Ascending aorta (tissue), 2 donors: Measurements from ENCODE around the gene PHF2. TPM values are rescaled to one million over a fixed set of nuclear protein-coding genes. Genes with fewer than 3 reads are reported as not detected.
A peak's percentile ranks its signal among the peaks of the same experiment; 100 is the strongest.

Experiments
- DNase-seq, 2 donors: peaks; one replicate each; pipeline ENCODE4 v3.0.0-alpha.2; 2019; ENCODE audit warnings: low spot score in 2 of 2
- H3K27ac ChIP-seq, 2 donors: fragments of 200-600 bp; sonication (generic); one replicate each; pipeline ENCODE4 v1.5.1; 2016 to 2017; ENCODE audit warnings: mild to moderate bottlenecking in 1 of 2
- H3K27me3 ChIP-seq: fragments of 200-600 bp; sonication (generic); one replicate; pipeline ENCODE4 v1.5.1; 2017
- H3K36me3 ChIP-seq, 2 donors: fragments of 200-600 bp; sonication (generic); one replicate each; pipeline ENCODE4 v1.5.1; 2016
- H3K4me1 ChIP-seq, 2 donors: fragments of 200-600 bp; sonication (generic); one replicate each; pipeline ENCODE4 v1.5.1; 2016 to 2017; ENCODE audit warnings: mild to moderate bottlenecking in 1 of 2
- H3K4me3 ChIP-seq, 2 donors: fragments of 200-600 bp; sonication (generic); one replicate each; pipeline ENCODE4 v1.5.1; 2016 to 2017; ENCODE audit warnings: mild to moderate bottlenecking in 1 of 2
- H3K9me3 ChIP-seq, 2 donors: fragments of 200-600 bp; sonication (generic); one replicate each; pipeline ENCODE4 v1.5.1; 2016
- intact Hi-C: fragments of 100-400 bp; cut with DNase I; formaldehyde crosslinking; loops from one replicate; pipeline ENCODE4 v1.15.1; 2023
- total RNA-seq: library from RNA; depleted of rRNA; stranded (reverse); fragments of >200 nt; gene quantifications from one replicate; pipeline ENCODE4 v1.1.0, GENCODE V29; 2016
- TF ChIP-seq, protein P1 (sequence below), 3 experiments: fragments of 200-600 bp in 2 of 3; fragments of 450-650 bp in 1 of 3; sonication (generic) in 2 of 3; IDR thresholded peaks; one replicate each; pipeline ENCODE4 v1.5.1; 2016 to 2019; ENCODE audit warnings: antibody characterized with exemption in 3 of 3, mild to moderate bottlenecking in 1 of 3, moderate library complexity in 1 of 3

PHF2 gene
- total RNA-seq, 1 donor from 2014 or later: 45.1 TPM

DNA sequence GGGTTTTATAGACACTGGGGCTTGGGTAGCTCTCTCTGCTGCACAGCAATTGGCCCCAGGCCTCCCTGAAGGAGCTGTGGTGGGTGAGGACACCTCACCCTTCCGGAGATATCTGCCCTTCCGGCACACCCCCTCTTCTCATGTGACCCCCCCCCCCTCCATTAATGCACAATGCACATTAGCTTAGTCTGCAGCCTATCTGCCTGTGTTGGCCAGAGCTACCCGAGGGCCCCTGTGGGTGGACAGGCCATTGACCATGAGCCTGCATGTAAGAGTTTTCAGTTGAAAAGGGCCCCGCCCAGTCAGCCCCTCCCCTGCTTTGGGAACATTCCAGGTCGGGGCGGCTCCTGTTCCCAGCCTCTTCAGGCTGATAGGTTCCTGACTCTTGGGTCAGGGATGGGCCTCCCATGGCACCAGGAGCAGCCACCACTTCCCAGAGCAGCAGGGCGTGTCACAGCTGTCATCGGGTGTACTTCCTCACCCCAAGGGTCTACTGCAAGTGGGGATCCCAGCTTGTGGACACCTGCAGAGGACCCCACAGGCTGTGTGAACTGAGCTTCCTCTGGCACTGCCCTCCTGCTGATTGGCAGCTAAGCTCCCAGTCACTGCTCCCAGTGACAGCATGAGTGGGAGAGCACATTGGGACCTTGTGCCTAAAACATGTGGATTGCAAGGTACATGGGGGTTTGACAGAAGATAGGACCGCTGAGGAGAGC, 17.8 kb downstream of the PHF2 start:
- no peaks in the 10 kb centered on the region for H3K27me3 ChIP-seq
- intact Hi-C loops: no loop called here
- H3K4me1 ChIP-seq: peaks cover 0 to 14% of the 10 kb centered on the region in 2 donors
- peak in 1 of 2 donors; percentile 47 for DNase-seq
- TF ChIP-seq, protein P1, sequence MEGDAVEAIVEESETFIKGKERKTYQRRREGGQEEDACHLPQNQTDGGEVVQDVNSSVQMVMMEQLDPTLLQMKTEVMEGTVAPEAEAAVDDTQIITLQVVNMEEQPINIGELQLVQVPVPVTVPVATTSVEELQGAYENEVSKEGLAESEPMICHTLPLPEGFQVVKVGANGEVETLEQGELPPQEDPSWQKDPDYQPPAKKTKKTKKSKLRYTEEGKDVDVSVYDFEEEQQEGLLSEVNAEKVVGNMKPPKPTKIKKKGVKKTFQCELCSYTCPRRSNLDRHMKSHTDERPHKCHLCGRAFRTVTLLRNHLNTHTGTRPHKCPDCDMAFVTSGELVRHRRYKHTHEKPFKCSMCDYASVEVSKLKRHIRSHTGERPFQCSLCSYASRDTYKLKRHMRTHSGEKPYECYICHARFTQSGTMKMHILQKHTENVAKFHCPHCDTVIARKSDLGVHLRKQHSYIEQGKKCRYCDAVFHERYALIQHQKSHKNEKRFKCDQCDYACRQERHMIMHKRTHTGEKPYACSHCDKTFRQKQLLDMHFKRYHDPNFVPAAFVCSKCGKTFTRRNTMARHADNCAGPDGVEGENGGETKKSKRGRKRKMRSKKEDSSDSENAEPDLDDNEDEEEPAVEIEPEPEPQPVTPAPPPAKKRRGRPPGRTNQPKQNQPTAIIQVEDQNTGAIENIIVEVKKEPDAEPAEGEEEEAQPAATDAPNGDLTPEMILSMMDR (IDR thresholded peaks at IDR 0.05): no peak
- H3K27ac ChIP-seq: no peak overlapping the region
- H3K9me3 ChIP-seq: no peaks in the 10 kb centered on the region
- H3K4me3 ChIP-seq: no peak overlapping the region
- H3K36me3 ChIP-seq: no peaks in the 10 kb centered on the region

DNA sequence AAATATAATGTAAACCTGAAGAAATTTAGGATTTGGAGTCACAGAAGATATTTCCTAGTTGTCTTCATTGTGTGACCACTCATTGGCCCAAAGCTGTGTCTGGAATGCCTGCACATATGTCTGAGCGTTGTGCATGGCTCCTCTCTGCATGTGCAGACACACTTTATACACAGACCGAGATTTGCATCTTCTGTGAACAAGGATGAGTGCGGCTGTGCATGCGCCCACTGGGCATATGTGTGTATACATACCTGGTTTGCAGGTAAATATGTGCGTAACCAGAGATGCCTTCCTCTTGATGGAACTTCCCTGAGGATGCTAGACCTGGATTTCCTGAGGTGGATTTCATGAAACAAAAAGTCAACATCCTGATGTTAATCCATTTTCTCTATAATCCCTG, 19.1 kb downstream of the PHF2 start:
- no peaks in the 10 kb centered on the region for H3K9me3 ChIP-seq
- DNase-seq: peak in 1 of 2 donors; percentile 15
- H3K27me3 ChIP-seq: no peaks in the 10 kb centered on the region
- H3K4me1 ChIP-seq: peaks cover 0 to 10% of the 10 kb centered on the region in 2 donors
- no peak overlapping the region for H3K27ac ChIP-seq
- TF ChIP-seq, protein P1 (IDR thresholded peaks at IDR 0.05): no peak
- H3K36me3 ChIP-seq: no peaks in the 10 kb centered on the region
- no peak overlapping the region for H3K4me3 ChIP-seq
- intact Hi-C loops: no loop called here

DNA sequence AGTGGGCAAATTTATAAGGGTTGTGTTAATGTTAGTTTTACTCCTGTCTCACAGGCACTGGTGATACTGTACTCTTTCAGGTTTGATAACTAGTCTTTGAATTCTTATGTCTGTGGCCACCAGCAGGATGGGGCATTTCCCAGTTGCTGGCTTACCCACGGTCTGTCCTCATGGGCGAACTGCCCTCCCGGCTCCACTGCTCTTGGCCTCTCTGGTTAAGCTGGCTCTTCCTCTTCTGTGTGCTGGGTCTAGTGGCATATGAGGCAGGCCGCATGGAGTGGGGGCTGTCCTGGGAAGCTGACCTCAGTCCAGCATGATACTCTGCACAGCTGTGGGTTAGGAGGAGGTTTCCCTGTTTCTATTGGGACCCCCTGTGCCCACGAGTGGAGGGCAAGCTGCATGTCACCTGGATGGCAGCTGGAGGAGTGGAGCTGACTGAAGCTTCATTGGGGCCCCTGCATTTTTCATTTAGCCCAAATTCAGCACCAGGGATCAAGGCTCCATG, 19.5 kb downstream of the PHF2 start:
- H3K9me3 ChIP-seq: no peaks in the 10 kb centered on the region
- no peak overlapping the region for H3K4me3 ChIP-seq
- peaks cover 0 to 12% of the 10 kb centered on the region in 2 donors for H3K4me1 ChIP-seq
- intact Hi-C loops: no loop called here
- H3K27me3 ChIP-seq: no peaks in the 10 kb centered on the region
- no peak overlapping the region for H3K27ac ChIP-seq
- TF ChIP-seq, protein P1 (IDR thresholded peaks at IDR 0.05): no peak
- H3K36me3 ChIP-seq: no peaks in the 10 kb centered on the region
- DNase-seq: peak in 1 of 2 donors; percentile 43

DNA sequence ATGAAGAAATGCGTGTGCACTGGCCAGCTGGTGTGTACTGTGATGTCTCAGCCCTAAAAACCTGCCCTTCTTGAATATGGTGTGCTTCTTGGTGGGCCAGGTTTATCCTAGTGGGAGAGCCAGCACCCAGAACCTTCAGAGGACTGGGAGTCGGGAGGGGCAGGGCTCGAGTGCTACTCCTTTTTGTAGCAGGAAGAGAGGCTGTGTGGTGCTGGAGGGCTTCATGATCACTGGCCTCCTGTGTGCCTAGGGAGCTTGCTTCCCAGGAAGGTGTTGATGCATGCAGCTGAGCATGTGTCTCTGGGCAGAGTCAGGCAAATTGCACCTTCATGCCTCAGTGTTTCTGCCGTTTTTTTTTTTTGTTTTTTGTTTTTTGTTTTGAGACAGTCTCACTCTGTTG, 20.0 kb downstream of the PHF2 start:
- Histone ChIP-seq H3K27me3 (no peaks in the 10 kb centered on the region), H3K4me3 (no peak overlapping the region), H3K27ac (no peak overlapping the region), H3K4me1 (peaks cover 0 to 12% of the 10 kb centered on the region in 2 donors), H3K36me3 (no peaks in the 10 kb centered on the region), H3K9me3 (no peaks in the 10 kb centered on the region)
- TF ChIP-seq, protein P1 (IDR thresholded peaks at IDR 0.05): no peak
- peak in 1 of 2 donors; percentile 31 for DNase-seq
- intact Hi-C loops: no loop called here

DNA sequence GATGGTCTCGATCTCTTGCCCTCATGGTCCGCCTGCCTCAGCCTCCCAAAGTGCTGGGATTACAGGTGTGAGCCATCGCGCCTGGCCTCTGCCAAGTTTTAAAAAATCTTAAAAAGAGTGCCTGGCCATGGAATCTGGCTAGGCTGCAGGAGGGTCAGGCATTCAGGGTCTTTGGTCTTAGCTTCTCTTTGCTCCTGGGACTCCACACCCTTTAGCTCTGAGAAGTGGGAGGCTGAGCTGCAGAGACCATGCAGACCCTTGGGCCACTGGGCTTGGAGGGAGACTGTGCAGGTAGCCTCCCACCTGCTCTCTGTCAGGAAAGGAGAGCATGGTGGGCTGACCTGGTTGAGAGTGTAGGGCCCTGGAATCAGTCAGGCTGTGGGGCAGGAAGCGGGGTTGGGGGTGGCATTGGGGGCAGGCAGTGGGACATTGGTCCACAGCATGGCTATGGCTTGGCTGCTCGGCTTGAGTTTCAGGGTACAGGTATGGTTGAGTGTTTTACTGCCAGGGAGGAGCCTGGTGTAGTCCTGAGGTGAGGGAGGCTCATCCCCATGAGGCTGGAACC, 20.8 kb downstream of the PHF2 start:
- Histone ChIP-seq H3K27ac (no peak overlapping the region), H3K27me3 (no peaks in the 10 kb centered on the region), H3K36me3 (no peaks in the 10 kb centered on the region), H3K4me3 (no peak overlapping the region), H3K9me3 (no peaks in the 10 kb centered on the region), H3K4me1 (peaks cover 0 to 12% of the 10 kb centered on the region in 2 donors)
- intact Hi-C loops: no loop called here
- DNase-seq: peak in 1 of 2 donors; percentile 27
- TF ChIP-seq, protein P1 (IDR thresholded peaks at IDR 0.05): no peak
